Activated CD4-positive, alpha-beta T cell treated with anti-CD3 and anti-CD28 coated beads, Interleukin-2, amount 50 U/mL, for 16 hours (primary cell): ENCODE results near the gene CCDC40.
A peak's percentile ranks its signal among the peaks of the same experiment; 100 is the strongest.
"Not testable (repeated sequence)": the region's sequence is repeated elsewhere in the genome, so short reads cannot be mapped to it uniquely, and the experiment has no call there.

ENCODE experiments used
- DNase-seq: peaks from one replicate; pipeline ENCODE4 v3.0.0-alpha.2; 2020

The CCDC40 gene

DNA sequence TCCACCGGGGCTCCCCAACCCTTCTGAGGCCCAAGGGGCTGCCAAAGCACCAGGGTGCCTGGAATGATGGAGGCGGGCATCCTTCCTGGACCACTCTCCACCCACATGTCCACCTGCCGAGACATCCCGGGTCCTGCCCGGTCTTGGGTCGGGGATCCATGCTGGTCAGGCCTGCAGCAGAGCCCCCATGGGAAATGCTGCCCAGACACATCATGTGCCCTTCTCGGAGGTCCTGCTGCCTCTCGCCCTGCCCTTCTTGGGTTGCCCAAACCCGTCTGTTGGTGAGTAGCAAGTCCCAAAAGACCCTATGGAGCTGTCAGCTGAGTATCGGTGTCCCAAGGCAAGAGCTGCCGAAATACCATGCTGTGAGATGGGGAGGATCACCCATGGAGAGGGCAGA is 50.2 kb downstream of the CCDC40 start:
- DNase-seq = no peak

DNA sequence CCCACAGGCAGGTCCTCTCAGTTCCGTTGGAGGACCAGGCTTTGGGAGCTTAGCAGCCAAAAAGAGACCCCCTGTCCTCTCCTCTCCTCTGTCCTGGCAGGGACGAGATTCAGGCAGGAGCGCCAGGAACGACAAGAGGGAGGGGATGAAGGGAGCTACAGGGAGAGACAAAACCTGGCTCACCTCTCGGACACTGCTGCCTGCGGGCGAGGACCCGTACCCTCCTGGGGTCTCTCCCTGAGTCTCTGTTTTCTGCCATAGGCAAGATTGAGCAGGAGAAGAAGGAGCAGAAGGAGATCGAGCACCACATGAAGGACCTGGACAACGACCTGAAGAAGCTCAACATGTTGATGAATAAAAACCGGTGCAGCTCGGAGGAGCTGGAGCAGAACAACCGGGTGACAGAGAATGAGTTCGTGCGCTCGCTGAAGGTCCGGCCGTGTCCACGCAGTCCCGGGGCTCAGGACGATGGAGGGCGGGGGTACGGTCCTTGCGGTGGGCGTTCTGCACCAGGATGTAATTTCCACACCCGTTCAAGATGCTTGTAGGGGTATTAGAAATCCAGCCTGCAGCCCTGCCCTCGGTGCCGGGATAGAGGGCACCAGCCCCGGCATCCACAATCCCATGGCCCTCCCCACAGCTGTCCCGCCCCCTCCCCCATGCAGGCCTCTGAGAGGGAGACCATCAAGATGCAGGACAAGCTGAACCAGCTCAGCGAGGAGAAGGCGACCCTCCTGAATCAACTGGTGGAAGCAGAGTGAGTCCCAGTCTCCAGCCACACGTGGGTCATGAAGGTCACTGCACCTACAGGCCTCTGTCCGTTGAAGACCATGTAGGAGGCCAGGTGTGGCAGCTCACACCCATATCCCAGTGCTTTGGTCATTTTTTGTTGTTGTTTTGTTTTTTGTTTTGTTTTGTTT is 51.2 kb downstream of the CCDC40 start:
- DNase-seq = no peak

DNA sequence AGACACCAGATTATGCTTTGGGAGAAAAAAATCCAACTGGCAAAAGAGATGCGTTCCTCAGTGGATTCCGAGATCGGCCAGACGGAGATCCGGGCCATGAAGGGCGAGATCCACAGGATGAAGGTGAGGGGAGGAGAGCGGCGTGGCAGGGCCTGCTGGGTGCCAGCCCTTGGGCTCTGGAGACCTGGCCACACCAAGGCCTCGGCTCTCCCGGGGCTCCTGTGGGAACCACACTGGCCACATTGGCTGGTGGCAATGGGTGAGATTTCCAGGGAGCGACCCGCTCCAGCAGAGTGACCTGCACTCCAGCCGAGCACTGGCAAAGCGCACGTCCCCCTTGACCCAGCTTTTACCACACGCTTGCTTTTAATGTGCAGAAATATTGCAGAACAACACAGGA is 53.3 kb downstream of the CCDC40 start:
- no peak for DNase-seq

DNA sequence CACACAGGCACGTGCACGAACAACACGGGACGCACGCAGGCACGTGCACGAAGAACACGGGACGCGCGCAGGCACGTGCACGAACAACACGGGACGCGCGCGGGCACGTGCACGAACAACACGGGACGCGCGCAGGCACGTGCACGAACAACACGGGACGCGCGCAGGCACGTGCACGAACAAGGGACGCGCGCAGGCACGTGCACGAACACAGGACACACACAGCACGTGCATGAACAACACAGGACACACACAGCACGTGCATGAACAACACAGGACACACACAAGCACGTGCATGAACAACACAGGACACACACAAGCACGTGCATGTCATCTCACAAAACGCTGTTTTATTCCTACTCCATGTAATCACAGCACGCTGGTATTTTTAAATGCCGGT is 53.7 kb downstream of the CCDC40 start:
- not testable (repeated sequence) for DNase-seq

DNA sequence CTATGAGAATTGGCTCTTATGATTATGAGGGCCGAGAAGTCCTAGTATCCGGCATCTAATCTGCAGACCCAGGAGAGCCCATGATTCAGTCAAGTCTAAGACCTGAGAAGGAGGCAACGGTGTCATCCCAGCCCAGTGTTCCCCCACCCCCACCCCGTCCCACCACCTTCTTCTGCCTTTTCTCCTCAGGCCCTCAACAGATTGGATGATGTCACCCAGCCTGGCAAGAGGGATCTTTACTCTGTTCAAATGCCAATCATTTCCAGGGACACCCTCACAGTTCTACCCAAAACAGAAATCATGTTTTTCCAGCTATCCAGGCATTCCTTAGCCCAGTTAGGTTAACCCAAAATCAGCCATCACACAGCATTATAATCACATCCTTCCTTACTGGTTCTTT is 54.9 kb downstream of the CCDC40 start:
- no peak for DNase-seq

DNA sequence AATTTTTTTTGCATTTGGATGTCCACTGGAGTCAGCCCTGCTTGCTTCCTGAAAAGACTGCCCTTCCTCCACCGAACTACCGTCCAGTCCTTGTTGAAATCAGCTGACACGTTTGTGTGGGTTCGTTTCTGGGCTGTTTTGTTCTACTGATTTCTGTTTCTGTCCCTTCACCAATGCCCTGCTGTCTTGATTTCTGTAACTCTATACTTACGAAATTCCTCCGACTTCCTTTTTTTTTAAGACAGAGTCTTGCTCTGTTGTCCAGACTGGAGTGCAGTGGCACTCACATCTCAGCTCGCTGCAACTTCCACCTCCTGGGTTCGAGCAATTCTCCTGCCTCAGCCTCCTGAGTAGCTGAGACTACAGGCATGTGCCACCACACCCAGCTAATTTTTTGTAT is 56.5 kb downstream of the CCDC40 start:
- no peak for DNase-seq

DNA sequence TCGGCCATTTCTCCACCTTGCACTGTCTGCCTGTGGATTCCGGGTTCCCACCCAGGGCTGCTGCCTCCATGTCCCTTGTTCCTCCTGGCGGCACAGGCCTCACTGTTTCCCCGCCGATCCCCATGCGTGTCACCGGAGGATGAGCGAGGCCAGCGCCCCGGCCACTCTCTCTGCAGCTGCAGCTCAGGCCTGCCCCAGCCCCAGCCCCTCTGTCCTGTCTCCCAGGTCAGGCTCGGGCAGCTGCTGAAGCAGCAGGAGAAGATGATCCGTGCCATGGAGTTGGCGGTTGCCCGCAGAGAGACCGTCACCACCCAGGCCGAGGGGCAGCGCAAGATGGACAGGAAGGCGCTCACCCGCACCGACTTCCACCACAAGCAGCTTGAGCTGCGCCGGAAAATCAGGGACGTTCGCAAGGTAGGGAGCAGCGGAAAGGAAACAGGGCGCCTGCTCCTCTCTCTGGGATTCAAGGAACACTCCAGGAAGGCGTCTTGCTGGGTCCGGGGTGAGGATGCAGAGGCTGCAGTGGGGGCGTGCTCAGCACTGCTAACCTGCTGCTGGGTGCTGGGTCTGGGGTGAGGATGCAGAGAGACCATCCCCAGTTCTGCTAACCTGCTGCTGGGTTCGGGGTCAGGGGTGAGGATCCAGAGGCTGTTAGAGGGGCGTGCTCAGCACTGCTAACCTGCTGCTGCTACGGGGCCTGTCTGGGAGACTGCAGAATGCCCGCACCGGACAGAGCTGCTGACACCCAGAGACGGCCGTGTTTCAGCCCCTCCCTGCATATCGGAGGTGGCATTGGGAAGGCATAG is 58.8 kb downstream of the CCDC40 start:
- no peak for DNase-seq

DNA sequence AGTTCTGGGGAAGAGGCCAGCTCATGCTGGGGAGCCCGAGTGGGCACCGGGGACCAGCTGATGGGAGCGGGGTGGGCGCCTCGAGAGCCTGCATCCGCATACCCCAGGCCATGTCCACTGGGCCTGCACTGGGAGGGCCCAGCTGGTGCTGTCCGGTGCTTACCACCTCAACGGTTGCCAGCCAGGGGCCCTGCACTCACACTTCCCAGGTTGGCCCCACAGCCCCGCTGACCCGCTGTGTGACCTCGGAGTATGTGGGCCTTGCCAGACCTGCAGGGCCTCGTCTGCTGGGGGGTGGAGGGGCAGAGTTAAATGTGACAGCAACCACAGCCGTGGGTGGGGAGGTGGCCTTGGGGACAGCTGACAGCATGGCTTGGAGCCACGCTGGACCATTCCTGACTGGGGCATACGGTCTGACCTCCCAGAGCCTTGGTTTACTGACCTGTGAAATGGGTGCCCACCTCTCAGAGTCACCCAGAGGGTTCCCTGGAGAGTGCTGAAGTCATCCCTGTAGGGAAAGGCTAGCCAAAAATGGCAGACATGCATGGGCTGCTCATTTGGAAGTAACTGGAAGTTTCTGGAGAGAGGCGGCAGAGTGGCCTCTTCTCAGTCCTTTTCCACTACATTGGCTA is 59.5 kb downstream of the CCDC40 start:
- DNase-seq = no peak

DNA sequence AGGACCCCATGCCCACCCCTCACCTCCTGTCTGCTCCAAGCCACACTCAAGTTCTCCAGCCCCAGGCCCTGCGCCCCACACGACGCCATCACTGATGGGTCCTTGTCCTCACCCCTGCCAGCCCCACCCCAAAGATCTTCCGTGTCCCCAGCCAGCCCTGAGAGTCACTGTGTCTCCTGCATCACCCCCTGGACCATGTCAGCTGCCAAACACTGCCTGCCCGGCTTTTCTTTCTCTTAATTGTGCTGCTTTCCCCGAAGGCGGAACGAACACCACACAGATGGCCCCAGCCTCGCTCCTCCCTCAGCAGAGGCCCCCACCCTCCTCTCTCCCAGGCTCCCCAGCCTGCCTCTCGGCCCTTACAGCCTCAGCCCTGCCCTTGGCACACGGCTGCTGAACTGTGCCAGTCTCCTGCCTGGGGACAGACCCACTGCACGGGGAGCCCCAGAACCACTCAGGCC is 60.1 kb downstream of the CCDC40 start:
- no peak for DNase-seq

DNA sequence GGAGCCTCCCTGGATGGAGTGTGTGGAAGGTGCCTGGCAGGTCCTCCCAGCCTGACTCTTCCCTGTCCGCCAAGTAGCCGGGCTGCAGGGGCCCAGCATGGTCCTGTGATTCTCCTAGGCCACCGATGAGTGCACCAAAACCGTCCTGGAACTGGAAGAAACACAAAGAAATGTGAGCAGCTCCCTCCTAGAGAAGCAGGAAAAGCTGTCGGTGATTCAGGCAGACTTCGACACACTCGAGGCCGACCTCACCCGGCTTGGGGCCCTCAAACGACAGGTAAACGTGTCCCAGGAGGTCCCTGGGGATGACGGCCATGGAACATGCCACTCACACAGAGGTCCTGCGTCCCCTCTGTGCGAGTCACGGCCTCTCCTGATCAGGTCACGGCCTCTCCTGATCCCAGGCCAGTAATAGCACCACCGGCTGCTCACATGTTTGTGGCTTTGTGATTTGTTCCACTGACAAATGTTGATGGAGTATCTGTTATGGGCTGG is 60.7 kb downstream of the CCDC40 start:
- no peak for DNase-seq

DNA sequence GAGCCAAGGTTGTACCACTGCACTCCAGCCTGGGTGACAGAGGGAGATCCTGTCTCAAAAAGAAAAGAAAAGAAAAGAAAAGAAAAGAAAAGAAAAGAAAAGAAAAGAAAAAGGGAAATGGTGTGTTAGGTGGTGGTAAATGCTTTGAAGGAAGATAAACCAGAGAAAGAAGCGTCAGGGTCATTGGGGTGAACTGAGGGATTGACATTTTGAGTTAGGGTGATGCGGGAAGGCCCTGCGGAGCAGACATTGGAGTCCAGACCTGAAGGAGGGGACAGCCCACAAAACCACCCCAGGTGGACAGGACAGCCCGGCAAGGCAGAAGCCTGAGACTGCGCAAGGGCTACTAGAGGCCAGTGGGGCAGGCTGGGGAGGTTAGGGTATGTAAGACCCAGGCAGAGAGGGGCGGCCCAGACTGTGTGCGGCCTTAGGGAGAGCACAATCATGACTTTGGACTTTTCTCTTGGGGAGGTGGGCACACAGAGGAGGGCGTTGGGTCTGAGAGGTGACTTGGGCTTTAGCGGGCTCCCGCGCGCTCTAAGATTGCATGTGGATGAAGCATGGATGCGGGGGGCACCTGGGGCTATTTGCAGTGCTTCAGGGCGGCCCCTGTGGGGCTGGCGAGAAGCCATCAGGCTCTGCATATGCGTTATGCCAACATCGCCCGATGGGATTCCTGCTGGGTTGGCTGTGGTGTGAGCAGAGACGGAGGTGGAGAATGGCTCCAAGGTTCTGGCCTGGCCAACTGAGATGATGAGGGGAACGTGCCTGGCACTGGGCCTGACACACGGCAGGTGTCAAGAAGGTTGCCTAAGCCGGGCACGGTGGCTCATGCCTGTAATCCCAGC is 61.6 kb downstream of the CCDC40 start:
- DNase-seq = no peak

DNA sequence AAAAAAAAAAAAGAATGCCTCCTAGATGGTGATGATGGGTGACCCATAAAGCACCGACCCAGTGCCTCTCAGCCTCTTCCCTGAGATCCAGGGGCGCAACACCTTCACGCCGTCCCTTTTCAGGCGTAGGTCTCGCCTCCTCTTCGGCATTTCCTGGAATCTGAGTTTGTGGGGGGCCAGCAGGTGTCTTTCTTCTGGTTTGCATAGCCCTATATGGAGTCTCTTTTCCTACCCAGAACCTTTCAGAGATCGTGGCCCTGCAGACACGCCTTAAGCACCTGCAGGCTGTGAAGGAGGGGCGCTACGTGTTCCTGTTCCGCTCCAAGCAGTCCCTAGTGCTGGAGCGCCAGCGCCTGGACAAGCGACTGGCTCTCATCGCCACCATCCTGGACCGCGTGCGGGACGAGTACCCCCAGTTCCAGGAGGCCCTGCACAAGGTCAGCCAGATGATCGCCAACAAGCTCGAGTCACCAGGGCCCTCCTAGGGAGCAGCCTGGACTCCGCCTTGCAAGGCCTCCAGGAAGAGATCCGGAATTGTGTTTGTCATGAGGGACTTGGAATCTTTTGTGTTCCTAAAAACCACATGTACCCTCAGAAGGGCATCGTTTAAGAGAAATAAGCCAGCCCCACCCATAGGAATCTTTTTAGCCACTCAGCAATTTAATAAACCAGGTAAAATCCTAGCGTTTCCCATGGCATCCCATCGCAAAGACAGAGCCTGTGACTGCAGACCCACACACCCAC is 63.0 kb downstream of the CCDC40 start:
- DNase-seq = no peak

DNA sequence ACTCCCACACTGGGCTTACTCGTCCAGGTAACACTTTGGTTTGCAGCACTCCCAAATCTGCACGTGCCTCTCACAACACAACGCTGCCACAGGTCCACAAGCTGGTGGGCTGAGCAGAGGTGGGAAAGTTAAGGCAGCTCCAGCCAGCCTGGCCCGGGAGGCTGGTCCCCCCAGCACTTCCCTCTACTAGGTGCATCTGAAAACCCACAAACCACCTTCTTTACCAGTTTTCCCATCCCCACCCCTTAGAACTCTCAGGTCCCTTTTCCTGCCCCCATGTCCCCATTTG is 63.5 kb downstream of the CCDC40 start:
- DNase-seq = no peak

DNA sequence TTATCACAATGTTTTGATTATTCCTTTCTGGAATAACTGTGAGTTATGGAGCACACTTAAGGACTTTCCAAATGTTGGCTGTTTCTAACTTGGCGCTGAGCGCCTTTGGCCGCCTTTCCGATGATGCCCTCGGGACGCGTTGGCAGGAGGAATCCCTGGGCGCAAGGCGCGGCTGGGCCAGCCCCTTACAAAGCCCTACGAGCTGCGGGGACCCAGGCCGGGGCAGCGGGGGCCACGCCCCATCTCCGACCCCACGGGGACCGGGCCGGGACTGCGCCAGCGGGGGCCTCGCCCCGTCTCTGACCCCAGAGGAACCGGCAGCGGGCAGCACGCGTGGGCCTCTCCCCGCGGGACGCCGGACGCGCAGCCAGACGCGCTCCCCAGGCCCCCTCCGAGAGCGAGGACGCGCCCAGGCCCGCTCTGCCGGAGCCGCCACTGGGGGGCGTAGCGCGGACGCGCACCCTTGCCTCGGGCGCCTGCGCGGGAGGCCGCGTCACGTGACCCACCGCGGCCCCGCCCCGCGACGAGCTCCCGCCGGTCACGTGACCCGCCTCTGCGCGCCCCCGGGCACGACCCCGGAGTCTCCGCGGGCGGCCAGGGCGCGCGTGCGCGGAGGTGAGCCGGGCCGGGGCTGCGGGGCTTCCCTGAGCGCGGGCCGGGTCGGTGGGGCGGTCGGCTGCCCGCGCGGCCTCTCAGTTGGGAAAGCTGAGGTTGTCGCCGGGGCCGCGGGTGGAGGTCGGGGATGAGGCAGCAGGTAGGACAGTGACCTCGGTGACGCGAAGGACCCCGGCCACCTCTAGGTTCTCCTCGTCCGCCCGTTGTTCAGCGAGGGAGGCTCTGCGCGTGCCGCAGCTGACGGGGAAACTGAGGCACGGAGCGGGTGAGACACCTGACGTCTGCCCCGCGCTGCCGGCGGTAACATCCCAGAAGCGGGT is 64.8 kb downstream of the CCDC40 start, which contains the start of gene GAA:
GAA (plus strand) TSS at position 571 of the 935 bp plus-strand sequence. CDS start 3,006 bp downstream, outside the sequence.
- peak; percentile 87 for DNase-seq

DNA sequence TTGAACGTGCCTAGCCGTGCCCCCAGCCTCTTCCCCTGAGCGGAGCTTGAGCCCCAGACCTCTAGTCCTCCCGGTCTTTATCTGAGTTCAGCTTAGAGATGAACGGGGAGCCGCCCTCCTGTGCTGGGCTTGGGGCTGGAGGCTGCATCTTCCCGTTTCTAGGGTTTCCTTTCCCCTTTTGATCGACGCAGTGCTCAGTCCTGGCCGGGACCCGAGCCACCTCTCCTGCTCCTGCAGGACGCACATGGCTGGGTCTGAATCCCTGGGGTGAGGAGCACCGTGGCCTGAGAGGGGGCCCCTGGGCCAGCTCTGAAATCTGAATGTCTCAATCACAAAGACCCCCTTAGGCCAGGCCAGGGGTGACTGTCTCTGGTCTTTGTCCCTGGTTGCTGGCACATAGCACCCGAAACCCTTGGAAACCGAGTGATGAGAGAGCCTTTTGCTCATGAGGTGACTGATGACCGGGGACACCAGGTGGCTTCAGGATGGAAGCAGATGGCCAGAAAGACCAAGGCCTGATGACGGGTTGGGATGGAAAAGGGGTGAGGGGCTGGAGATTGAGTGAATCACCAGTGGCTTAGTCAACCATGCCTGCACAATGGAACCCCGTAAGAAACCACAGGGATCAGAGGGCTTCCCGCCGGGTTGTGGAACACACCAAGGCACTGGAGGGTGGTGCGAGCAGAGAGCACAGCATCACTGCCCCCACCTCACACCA is 65.7 kb downstream of the CCDC40 start:
- DNase-seq = no peak

DNA sequence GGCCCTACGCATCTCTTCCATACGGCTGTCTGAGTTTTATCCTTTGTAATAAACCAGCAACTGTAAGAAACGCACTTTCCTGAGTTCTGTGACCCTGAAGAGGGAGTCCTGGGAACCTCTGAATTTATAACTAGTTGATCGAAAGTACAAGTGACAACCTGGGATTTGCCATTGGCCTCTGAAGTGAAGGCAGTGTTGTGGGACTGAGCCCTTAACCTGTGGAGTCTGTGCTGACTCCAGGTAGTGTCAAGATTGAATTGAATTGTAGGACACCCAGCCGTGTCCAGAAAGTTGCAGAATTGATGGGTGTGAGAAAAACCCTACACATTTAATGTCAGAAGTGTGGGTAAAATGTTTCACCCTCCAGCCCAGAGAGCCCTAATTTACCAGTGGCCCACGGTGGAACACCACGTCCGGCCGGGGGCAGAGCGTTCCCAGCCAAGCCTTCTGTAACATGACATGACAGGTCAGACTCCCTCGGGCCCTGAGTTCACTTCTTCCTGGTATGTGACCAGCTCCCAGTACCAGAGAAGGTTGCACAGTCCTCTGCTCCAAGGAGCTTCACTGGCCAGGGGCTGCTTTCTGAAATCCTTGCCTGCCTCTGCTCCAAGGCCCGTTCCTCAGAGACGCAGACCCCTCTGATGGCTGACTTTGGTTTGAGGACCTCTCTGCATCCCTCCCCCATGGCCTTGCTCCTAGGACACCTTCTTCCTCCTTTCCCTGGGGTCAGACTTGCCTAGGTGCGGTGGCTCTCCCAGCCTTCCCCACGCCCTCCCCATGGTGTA is 66.4 kb downstream of the CCDC40 start:
- no peak for DNase-seq

DNA sequence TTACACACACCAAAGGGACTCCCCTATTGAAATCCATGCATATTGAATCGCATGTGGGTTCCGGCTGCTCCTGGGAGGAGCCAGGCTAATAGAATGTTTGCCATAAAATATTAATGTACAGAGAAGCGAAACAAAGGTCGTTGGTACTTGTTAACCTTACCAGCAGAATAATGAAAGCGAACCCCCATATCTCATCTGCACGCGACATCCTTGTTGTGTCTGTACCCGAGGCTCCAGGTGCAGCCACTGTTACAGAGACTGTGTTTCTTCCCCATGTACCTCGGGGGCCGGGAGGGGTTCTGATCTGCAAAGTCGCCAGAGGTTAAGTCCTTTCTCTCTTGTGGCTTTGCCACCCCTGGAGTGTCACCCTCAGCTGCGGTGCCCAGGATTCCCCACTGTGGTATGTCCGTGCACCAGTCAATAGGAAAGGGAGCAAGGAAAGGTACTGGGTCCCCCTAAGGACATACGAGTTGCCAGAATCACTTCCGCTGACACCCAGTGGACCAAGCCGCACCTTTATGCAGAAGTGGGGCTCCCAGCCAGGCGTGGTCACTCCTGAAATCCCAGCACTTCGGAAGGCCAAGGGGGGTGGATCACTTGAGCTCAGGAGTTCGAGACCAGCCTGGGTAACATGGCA is 67.1 kb downstream of the CCDC40 start:
- no peak for DNase-seq

DNA sequence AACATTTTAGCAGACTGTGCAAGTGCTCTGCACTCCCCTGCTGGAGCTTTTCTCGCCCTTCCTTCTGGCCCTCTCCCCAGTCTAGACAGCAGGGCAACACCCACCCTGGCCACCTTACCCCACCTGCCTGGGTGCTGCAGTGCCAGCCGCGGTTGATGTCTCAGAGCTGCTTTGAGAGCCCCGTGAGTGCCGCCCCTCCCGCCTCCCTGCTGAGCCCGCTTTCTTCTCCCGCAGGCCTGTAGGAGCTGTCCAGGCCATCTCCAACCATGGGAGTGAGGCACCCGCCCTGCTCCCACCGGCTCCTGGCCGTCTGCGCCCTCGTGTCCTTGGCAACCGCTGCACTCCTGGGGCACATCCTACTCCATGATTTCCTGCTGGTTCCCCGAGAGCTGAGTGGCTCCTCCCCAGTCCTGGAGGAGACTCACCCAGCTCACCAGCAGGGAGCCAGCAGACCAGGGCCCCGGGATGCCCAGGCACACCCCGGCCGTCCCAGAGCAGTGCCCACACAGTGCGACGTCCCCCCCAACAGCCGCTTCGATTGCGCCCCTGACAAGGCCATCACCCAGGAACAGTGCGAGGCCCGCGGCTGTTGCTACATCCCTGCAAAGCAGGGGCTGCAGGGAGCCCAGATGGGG is 68.0 kb downstream of the CCDC40 start:
- no peak for DNase-seq
